Amygdala (tissue), 56 donors: Measurements from ENCODE around the gene POMC.
"Not testable (repeated sequence)": the region's sequence is repeated elsewhere in the genome, so short reads cannot be mapped to it uniquely, and the experiment has no call there.

ENCODE experiments used
- DNase-seq, 56 donors: peaks; one replicate each; lab custom pipeline; 2025; lab: John Stamatoyannopoulos, UW

Gene POMC

DNA sequence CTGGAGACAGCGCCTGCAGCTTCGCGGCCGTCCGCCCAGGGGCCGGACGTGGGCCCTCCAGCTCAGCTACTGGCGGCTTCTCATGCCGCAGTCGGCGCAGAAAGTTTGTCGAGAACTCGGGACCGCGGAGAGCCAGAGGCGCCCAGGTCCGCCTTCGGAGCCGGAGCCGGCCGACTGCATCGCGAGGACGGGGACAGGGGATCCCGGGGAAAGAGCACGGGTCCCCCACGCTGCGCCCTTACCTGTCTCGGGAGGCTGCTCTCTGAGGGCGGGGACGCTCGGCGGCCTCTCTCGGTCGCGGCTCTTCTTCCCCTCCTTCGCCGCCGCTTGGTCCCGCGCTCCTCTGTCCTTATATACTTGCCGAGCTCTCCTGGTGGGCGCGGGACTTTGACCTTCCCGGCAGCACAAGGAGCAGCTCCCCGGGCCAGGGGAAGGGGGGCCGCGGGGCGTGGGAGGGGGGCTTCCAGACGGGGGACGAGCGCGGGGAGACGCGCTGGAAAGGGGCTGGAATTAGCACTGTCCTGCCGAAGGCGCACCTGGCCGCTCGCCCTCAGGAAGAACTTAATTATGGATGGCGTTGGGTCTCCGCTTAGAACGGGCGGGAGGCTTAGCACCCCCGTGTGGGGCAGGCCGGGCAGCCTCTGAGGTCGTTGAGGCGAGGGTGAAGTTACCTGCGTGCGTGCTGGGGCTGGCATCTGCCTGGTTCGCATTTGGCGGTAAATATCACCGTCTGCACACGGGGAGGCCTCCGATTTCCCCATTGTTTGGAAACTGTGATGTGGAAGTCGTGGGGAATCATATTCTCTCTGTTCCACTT lies at the start of gene POMC:
Gene POMC (minus strand): TSS at position 325 of the 817 bp plus-strand sequence. CDS start 3,808 bp downstream, outside the sequence.
- DNase-seq = no peak

DNA sequence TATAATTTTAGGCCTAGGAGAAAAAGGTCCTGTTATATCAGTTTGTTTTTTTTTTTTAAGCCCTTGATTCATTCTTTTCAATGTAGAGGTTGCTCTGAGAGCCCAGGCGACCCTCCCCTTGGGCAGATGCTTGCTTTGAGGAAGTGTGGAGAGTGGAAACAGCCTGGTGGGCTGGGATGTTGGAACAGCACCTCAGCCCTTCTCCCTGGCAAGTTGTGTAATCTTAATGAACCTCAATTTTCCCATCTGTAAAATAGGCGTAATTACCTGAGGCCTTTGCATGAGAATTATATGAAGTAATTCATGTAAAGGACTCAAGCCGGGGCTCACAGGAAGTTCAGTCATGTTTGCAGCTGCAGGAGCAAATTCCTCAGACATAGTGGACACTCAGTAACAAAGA lies 49.7 kb upstream of the POMC start:
- DNase-seq = no peak

DNA sequence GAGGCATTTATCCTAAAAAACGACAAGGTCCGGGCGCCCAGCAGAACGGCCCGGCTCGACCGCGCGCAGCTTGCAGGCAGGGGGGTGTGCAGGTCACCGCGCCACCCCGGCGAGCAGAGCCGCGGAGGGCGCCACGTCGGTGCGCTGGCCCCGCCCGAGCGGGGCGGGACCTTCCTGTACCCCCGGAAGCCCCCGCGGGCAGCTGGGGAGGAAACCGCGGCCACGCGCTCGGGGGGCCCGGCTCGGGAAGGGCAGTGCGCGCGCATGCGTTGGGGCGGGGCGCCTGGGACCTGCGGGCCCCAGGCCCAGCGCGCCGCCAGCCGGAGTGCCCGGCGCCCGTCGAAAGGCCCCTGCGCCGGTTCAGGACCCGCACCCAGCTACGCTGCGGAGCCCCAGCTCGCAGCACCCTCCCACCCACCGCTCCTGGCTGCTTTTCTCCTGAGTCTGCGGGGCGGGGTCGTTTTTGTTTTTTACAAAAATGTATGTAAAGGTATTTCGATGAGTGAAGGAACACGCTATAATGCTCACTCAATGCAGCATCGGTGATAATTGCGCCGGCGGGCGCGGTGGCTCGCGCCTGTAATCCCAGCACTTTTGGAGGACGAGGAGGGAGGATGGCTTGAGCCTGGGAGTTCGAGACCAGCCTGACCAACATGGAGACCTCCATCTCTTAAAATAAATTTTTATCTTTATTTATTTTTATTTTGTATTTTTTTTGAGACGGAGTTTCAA lies 47.7 kb upstream of the POMC start:
- peak in 27 of 56 donors; percentile 12 to 72 (median 36) for DNase-seq

DNA sequence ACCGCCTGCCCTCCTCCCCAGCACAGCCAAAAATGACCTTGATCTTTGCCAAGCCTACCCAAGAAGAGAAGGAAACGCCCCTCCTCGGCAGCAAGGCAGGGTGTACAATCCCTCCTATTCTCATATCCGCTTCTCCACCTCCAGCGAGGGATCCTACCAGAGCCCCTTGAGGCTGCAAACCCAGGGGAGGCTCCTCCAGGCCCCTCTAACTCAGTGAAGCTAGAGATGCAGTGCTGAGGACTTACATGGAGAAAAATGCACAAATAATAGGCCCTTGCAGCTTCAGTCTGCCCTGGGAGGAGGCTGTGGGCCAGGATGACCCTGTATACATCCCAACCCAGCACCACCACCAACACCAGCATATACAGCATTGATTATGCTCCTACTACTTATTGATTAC lies 46.9 kb upstream of the POMC start:
- no peak for DNase-seq

GRCh38 chr2:25213229-25213628 lies 44.8 kb upstream of the POMC start:
- no peak for DNase-seq

- DNase-seq = not testable (repeated sequence)
These were observed 42.5 kb upstream of the POMC start for GRCh38 chr2:25210923-25211322.

GRCh38 chr2:25207078-25207545 lies 38.7 kb upstream of the POMC start:
- no peak for DNase-seq

DNA sequence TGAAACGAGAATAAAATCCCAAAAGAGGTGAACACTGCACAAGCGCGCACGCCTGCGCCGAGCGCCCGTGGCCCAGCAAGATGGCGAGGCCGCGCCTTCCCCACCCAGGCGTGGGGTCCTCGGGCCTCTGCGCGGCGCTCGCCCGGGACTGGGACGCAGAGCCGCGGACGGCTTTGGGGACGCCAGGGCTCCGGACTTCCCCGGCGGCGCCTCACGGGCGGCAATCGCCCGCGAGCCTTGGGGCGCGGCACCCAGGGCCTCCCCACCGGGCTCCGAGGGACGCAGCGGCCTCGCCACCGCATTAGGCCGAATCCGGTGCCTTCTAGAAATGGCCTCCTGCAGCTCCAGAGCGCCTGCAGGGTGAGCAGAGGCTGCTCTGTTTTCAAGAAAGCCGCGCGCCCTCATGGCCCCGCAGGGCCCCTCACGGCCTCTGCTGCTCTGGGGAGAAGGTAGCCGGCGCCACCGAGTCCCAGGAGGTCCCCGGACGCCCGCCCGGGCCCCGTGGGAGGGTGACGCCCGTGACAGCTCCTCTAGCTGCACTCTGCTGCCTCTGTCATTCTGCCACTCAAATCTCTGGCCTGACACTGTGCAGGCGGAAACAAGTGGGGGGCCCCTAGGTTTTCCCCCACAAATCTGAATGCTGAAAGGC lies 35.9 kb upstream of the POMC start:
- DNase-seq = peak in 1 of 56 donors; percentile 10

GRCh38 chr2:25202275-25202674 lies 33.9 kb upstream of the POMC start:
- no peak for DNase-seq

- DNase-seq = no peak
These were observed 33.4 kb upstream of the POMC start for GRCh38 chr2:25201794-25202193.

GRCh38 chr2:25201265-25201664 lies 32.9 kb upstream of the POMC start:
- no peak for DNase-seq

GRCh38 chr2:25198576-25198975 lies 30.2 kb upstream of the POMC start:
- DNase-seq = no peak

GRCh38 chr2:25198209-25198525 lies 29.8 kb upstream of the POMC start:
- DNase-seq = no peak

DNA sequence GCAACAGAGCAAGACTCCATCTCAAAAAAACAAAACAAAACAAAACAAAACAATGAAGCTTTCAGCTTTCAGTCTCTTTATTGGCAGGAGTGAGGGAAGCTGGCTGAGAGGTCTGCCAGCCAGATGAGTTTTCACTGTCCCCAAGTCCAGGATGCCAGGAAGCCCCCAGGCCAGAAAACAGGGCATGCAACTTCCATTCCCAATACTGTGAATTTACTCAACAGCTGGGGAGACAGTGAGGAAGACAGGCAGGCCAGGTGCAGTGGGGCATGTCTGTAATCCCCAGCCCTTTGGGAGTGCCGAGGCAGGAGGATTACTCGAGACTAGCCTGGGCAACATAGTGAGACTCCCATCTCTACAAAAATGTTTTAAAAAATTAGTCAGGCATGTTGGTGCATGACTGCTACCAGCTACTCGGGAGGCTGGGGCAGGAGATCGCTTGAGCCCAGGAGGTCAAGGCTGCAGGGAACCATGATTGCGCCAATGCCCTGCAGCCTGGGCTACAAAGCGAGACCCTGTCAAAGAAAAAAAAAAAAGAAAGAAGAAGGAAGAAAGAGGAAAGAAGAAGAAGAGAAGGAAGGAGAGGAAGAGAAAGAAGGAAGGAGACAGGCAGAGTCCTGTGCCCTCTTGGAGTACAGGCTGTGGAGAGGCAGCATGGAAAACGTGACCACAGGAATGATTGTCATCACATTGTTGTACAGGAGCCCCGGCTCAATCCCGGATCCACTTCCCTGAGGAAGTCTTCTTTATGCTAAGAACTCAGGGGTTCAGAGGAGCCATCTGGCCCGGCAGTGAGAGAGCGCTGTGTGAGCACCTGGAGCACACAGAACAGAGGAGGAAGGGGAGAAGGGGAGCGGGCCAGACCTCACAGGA lies 29.2 kb upstream of the POMC start:
- no peak for DNase-seq

DNA sequence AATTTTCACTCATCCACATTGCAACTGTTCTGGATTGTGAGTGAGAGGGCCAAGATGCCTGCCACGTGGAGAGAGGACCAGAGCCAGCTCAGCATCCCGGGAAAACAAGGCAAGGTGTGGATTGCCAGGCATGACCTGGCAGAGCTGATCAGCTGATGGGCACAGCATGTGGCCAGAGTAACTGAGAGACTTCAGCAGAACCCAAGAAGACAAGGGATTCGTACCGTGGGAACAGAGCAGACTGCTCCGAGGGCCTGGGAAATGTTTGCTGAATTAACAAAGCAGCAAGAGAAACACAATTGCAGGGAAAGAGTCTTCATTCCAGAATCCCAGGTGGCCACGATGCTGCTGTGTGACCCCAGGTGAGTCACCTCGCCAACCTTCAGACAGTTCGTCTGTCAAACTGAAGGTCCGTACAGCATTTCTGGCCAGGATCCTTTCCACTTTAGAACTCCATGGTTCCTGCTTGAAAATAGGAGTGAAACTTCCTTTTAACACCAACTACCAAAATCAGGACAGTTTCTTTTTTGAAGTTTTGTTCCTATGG lies 26.3 kb upstream of the POMC start:
- DNase-seq = no peak

DNA sequence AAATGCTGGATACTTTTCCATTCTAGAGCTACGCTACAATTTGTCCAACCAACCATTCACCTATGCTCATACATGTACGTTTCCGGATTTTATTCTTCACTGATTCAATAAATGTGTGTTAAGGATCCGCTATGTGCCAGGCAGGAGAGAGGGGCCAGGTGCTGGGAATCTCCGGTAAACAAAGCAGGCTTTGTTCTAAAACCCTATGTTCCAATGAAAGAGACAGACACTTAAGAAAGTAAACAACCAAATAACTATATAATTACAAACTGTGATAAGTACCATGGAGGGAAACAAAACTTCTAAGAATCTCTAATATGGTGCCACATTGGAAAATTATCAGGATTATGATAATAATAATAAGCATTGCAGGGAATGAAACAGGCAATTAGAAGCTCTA lies 22.2 kb upstream of the POMC start:
- DNase-seq = no peak

- no peak for DNase-seq
These were observed 20.0 kb upstream of the POMC start for GRCh38 chr2:25188405-25188804.

GRCh38 chr2:25187729-25188350 lies 19.5 kb upstream of the POMC start:
- DNase-seq = no peak

GRCh38 chr2:25184254-25184653 lies 15.9 kb upstream of the POMC start:
- DNase-seq = no peak

DNA sequence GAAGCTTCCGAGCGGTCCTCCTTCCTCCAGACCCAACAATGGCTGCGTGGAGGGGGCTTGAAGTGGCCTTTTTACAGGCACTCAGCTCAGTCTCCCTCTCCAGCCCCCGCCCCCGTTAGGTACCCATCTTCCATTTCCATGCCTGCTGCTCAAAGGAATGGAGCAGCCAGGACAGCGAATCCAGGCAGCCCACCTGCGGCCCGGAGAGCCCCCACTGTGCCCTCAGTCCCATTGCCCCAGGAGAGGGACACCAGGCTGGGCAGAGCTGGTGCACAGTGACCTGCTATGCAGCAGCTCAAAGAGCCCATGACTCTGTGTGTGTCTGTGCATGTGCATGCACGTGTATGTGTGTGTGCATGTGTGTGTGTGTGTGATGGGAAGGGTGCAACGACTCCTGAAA lies 10.6 kb upstream of the POMC start:
- DNase-seq = no peak
